T-helper 2 cell treated with Interferon-gamma antibody and Interleukin-4, amounts not matched to agents 5 μg/mL and 100 μg/mL, for 36 hours (primary cell): ENCODE data around the gene MAN2C1.
"Not testable (repeated sequence)": the region's sequence is repeated elsewhere in the genome, so short reads cannot be mapped to it uniquely, and the experiment has no call there.

Experiments
- DNase-seq: peaks from one replicate; pipeline ENCODE4 v3.0.0; 2021; ENCODE audit warnings: low spot score
- H3K27ac Mint-ChIP-seq: one replicate; pipeline ENCODE4 v1.8.0; 2021; ENCODE audit warnings: mild to moderate bottlenecking, mixed read lengths
- H3K27me3 Mint-ChIP-seq: one replicate; pipeline ENCODE4 v1.8.0; 2021; ENCODE audit warnings: low read depth, mixed read lengths
- H3K36me3 Mint-ChIP-seq: one replicate; pipeline ENCODE4 v1.8.0; 2021; ENCODE audit warnings: low read depth, mixed read lengths
- H3K4me1 Mint-ChIP-seq: one replicate; pipeline ENCODE4 v1.8.0; 2021; ENCODE audit warnings: low read depth, mixed read lengths
- H3K4me3 Mint-ChIP-seq: one replicate; pipeline ENCODE4 v1.8.0; 2022; ENCODE audit warnings: mild to moderate bottlenecking, moderate library complexity, mixed read lengths
- H3K9me3 Mint-ChIP-seq: one replicate; pipeline ENCODE4 v1.8.0; 2021; ENCODE audit warnings: mixed read lengths

MAN2C1 gene

GRCh38 chr15:75346796-75347221 lies 21.6 kb downstream of the MAN2C1 start, which contains the start of gene NEIL1:
NEIL1 (plus strand) TSS chr15:75347039; CDS start chr15:75348906, 1,867 bp downstream.
- Mint-ChIP-seq H3K9me3 (peaks cover 18% of the 10 kb centered on the region), H3K4me3 (peak within 1 kb of the TSS; percentile 75), H3K27me3 (peaks cover 31% of the 10 kb centered on the region), H3K4me1 (peaks cover 14% of the 10 kb centered on the region), H3K27ac (peak within 1 kb of the TSS; percentile 26), H3K36me3 (peaks cover 23% of the 10 kb centered on the region)
- DNase-seq, result no peak

- not testable (repeated sequence) for H3K4me1 Mint-ChIP-seq, H3K27ac Mint-ChIP-seq, DNase-seq, H3K36me3 Mint-ChIP-seq, H3K4me3 Mint-ChIP-seq, H3K9me3 Mint-ChIP-seq
- peaks cover 27% of the 10 kb centered on the region for H3K27me3 Mint-ChIP-seq
Measured at GRCh38 chr15:75343953-75344352, 24.5 kb downstream of the MAN2C1 start.

DNA sequence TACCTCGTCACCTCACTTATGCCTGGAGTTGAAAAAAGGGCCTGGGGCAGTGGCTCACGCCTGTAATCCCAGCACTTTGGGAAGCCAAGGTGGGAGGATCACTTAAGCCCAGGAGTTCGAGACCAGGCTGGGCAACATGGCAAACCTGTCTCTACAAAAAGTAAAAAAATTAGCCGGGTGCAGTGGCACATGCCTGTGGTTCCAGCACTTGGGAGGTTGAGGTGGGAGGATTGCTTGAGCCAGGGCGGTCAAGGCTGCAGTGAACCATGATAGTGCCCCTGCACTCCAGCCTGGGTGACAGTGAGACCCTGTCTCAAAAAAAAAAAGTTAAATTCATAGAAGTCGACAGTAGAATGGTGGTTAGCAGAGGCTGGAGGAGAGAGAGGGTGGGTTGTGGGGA lies 26.2 kb downstream of the MAN2C1 start:
- DNase-seq, result no peak
- H3K27me3 Mint-ChIP-seq, result peaks cover 21% of the 10 kb centered on the region
- peaks cover 6% of the 10 kb centered on the region for H3K36me3 Mint-ChIP-seq
- H3K27ac Mint-ChIP-seq, result no peak overlapping the region
- H3K4me3 Mint-ChIP-seq, result no peak overlapping the region
- H3K9me3 Mint-ChIP-seq, result no peaks in the 10 kb centered on the region
- peaks cover 4% of the 10 kb centered on the region for H3K4me1 Mint-ChIP-seq

- Mint-ChIP-seq H3K27ac (no peak overlapping the region), H3K4me3 (no peak overlapping the region), H3K4me1 (peaks cover 14% of the 10 kb centered on the region), H3K36me3 (peaks cover 3% of the 10 kb centered on the region), H3K9me3 (no peaks in the 10 kb centered on the region), H3K27me3 (peaks cover under 1% of the 10 kb centered on the region)
- DNase-seq, result no peak
Measured at GRCh38 chr15:75339531-75340240, 28.7 kb downstream of the MAN2C1 start.

GRCh38 chr15:75338661-75339240 lies 29.7 kb downstream of the MAN2C1 start:
- Mint-ChIP-seq H3K9me3 (no peaks in the 10 kb centered on the region), H3K36me3 (peaks cover 3% of the 10 kb centered on the region), H3K4me3 (no peak overlapping the region), H3K4me1 (peaks cover 14% of the 10 kb centered on the region), H3K27me3 (no peaks in the 10 kb centered on the region), H3K27ac (no peak overlapping the region)
- no peak for DNase-seq

GRCh38 chr15:75335705-75336355 lies 32.6 kb downstream of the MAN2C1 start, which contains the start of gene COMMD4:
COMMD4 (plus strand) TSS chr15:75336063; CDS start chr15:75336090, 27 bp downstream.
- Mint-ChIP-seq H3K27me3 (no peaks in the 10 kb centered on the region), H3K36me3 (no peaks in the 10 kb centered on the region), H3K4me1 (peaks cover 14% of the 10 kb centered on the region), H3K4me3 (peak within 1 kb of the TSS; percentile 99), H3K27ac (peak within 1 kb of the TSS; percentile 96), H3K9me3 (no peaks in the 10 kb centered on the region)
- peak; percentile 87 for DNase-seq

DNA sequence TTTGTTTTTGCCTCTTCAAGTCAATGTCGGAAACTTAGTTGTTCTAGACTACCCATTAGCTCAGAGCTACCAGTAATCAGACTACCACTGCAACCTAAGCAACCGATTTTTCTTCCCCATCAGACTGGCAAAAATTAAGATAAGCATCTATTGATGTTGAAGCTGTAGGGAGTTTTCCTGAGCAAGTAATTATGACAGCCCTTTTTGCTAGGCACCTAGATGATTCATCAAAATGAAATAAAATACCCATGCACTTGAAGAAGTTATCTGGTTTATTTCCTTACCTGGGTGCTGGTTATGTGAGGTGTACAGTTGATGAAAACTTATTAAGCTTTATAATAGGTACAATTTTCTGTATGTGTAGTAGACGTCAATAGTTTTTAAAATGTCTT lies 33.1 kb downstream of the MAN2C1 start:
- no peak overlapping the region for H3K27ac Mint-ChIP-seq
- peak overlapping the region; percentile 99 for H3K4me3 Mint-ChIP-seq
- H3K4me1 Mint-ChIP-seq, result peaks cover 14% of the 10 kb centered on the region
- H3K27me3 Mint-ChIP-seq, result no peaks in the 10 kb centered on the region
- H3K36me3 Mint-ChIP-seq, result no peaks in the 10 kb centered on the region
- no peaks in the 10 kb centered on the region for H3K9me3 Mint-ChIP-seq
- no peak for DNase-seq

DNA sequence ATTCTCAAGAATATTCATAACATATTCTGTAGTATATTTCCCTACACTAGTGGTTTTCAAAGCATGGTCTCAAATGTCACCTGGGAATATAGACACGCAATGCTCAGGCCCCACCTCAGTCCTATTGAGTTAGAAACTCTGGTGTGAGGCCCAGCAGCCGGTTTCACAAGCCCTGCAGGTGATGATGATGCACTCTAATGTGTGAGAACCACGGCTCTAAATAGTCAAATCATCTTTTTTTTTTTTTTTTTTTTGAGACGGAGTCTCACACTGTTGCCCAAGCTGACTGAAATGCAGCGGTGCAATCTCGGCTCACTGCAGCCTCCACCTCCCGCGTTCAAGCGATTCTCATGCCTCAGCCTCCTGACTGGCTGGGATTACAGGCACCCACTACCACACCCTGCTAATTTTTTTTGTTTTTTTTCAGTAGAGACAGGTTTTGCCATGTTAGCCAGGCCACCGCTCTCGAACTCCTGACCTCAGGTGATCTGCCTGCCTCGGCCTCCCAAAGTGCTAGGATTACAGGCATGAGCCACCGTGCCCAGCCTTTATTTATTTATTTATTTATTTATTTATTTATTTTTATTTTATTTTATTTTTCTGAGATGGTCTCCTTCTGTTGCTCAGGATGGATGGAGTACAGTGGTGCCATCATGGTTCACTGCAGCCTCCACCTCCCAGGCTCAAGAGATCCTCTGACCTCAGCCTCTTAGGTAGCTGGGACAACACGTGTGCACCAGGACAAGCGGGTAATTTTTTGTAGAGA lies 34.6 kb downstream of the MAN2C1 start:
- H3K4me3 Mint-ChIP-seq, H3K36me3 Mint-ChIP-seq, DNase-seq, H3K27me3 Mint-ChIP-seq, H3K9me3 Mint-ChIP-seq, H3K27ac Mint-ChIP-seq: not testable (repeated sequence)
- H3K4me1 Mint-ChIP-seq, result peaks cover 14% of the 10 kb centered on the region

- peaks cover 14% of the 10 kb centered on the region for H3K4me1 Mint-ChIP-seq
- H3K9me3 Mint-ChIP-seq, H3K27ac Mint-ChIP-seq, DNase-seq, H3K27me3 Mint-ChIP-seq, H3K4me3 Mint-ChIP-seq, H3K36me3 Mint-ChIP-seq: not testable (repeated sequence)
Measured at GRCh38 chr15:75332093-75332492, 36.3 kb downstream of the MAN2C1 start.

DNA sequence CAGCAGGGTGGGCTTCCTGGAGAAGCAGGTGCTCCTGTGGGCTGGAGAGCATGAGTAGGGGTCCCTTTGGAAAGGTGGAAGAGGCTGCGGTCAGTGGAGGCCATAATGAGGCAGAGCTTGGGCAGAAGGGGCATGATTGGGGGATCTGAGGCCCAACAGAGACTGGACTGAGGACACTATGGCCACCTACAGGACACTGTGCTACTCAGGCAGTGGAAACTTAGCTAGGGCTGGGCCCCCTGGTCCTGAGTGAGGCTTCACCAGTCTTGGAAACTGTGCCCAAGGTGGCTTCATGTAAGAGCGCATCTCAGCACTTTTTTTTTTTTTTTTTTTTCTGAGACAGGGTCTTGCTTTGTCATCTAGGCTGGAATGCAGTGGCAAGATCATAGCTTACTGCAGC lies 38.8 kb downstream of the MAN2C1 start:
- Mint-ChIP-seq H3K27me3 (no peaks in the 10 kb centered on the region), H3K4me3 (no peak overlapping the region), H3K36me3 (no peaks in the 10 kb centered on the region), H3K9me3 (no peaks in the 10 kb centered on the region), H3K4me1 (no peaks in the 10 kb centered on the region), H3K27ac (no peak overlapping the region)
- DNase-seq, result no peak

DNA sequence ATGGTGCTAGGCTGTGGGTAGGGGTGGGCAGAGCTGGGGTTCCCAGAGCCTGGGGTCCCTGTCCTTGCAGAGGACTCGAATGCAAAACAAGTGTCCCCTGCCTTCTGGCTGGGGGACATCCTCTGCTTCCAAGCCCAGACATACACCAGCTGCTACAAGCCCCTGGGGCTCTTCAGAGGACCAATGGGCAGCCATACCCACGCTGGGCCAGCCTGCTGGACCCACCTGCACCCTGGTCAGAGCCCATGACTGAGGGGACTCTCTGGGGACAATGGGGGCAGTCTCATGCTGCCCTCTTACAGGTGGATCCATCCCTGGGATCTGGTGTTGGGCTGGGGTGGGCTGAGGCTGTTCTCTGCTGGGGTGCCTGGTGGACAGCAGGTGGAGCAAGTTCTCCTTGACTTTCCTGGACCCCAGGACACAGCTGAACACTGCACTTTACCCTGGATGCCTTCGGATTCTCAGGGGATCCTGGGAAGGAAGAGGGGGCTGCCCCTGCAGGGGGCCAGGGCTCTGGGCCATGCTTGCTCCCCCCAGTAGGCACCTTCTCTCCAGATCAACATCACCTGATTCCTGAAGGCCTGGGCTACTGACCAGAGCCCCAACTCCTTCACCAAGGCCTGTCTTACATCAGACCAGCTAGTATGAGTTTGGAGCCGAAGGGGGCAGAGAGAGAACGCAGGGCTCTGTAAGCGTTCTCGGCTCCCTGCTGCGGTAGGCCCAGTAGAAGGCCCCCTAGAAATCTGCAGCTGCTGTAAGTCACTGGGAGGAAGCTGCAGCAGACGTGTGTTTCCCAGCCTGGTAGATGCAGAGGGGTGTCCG lies 39.7 kb downstream of the MAN2C1 start:
- no peak overlapping the region for H3K4me3 Mint-ChIP-seq
- H3K27ac Mint-ChIP-seq, result no peak overlapping the region
- H3K36me3 Mint-ChIP-seq, result no peaks in the 10 kb centered on the region
- no peaks in the 10 kb centered on the region for H3K27me3 Mint-ChIP-seq
- H3K4me1 Mint-ChIP-seq, result no peaks in the 10 kb centered on the region
- no peaks in the 10 kb centered on the region for H3K9me3 Mint-ChIP-seq
- no peak for DNase-seq

DNA sequence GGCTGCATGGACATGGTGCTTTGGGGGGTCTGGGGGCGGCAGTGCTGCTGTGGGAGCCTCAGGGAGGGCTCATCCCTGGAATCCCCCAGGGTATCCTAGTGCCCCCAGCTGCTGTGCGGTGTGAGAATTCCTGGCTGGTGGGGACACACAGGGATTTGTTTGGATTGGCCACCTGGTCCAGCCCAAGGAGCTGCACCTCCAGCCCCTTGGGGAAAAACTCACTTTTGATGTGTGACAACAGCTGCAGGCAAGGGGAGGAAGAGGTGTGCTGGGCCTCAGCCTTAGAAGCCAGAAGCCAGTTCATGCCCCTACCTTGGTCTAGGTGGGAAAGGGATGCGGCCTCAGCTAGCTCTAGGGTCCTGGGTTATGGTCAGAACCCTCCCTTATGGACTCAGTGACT lies 40.9 kb downstream of the MAN2C1 start:
- no peak for DNase-seq
- no peaks in the 10 kb centered on the region for H3K27me3 Mint-ChIP-seq
- no peaks in the 10 kb centered on the region for H3K4me1 Mint-ChIP-seq
- H3K4me3 Mint-ChIP-seq, result no peak overlapping the region
- no peaks in the 10 kb centered on the region for H3K9me3 Mint-ChIP-seq
- H3K36me3 Mint-ChIP-seq, result no peaks in the 10 kb centered on the region
- H3K27ac Mint-ChIP-seq, result no peak overlapping the region

- no peaks in the 10 kb centered on the region for H3K9me3 Mint-ChIP-seq
- H3K27ac Mint-ChIP-seq, result no peak overlapping the region
Measured at GRCh38 chr15:75327005-75327404, 41.4 kb downstream of the MAN2C1 start.

More at GRCh38 chr15:75327005-75327404, 41.4 kb downstream of the MAN2C1 start:
- H3K27me3 Mint-ChIP-seq, result peaks cover 1% of the 10 kb centered on the region
- H3K4me3 Mint-ChIP-seq, result no peak overlapping the region
- no peaks in the 10 kb centered on the region for H3K4me1 Mint-ChIP-seq
- DNase-seq, result no peak
- no peaks in the 10 kb centered on the region for H3K36me3 Mint-ChIP-seq
